Neural progenitor cell (in vitro differentiated cells): ENCODE results near the gene SIRT5.

Experiments
- CTCF ChIP-seq: fragments of 200-600 bp; sonication (generic); IDR thresholded peaks from 2 replicates; pipeline ENCODE4 v1.5.1; 2017; ENCODE audit warnings: antibody characterized with exemption, mild to moderate bottlenecking
- EZH2 ChIP-seq: fragments of 200-600 bp; sonication (generic); IDR thresholded peaks from 2 replicates; pipeline ENCODE4 v1.6.1; 2017; ENCODE audit warnings: antibody characterized with exemption, mild to moderate bottlenecking, moderate library complexity

- TF ChIP-seq CTCF = no peak
- no peak for TF ChIP-seq EZH2
Observed at GRCh38 chr6:13577926-13578325, 3.5 kb downstream of the SIRT5 start.
